GM19455 (cell line): ENCODE data around the gene HACE1.
"Not testable (repeated sequence)": the region's sequence is repeated elsewhere in the genome, so short reads cannot be mapped to it uniquely, and the experiment has no call there.

Experiments used
- ATAC-seq: cut with Tn5 transposase; IDR thresholded peaks from one replicate; pipeline ENCODE4 v1.9.1; 2021; ENCODE audit not compliant: unreplicated experiment

The HACE1 gene

DNA sequence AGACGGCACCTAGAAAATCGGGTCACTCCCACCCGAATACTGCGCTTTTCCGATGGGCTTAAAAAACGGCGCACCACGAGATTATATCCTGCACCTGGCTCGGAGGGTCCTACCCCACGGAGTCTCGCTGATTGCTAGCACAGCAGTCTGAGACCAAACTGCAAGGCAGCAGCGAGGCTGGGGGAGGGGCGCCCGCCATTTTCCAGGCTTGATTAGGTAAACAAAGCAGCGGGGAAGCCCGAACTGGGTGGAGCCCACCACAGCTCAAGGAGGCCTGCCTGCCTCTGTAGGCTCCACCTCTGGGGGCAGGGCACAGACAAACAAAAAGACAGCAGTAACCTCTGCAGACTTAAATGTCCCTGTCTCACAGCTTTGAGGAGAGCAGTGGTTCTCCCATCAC is 122.2 kb downstream of the HACE1 start:
- ATAC-seq, result not testable (repeated sequence)

GRCh38 chr6:104736545-104736944 is 123.2 kb downstream of the HACE1 start:
- ATAC-seq, result no peak

DNA sequence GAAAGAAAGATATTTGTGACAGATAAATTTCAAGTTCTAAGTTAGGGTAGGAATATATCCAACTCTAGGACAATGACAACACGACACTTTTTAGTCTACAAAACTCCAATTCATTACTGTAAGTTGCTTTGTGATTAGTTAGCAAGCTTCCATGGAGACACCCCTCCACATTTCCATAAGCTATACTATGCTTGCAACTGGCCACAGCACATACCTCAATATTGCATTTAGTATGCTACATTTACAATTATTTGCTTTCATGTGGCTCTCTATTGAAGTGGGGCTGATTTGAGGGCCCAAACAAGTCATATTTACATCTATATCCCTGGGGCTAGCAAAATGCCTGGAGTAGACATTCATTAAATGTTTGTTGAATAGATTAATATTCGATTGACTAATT is 129.3 kb downstream of the HACE1 start:
- no peak for ATAC-seq

DNA sequence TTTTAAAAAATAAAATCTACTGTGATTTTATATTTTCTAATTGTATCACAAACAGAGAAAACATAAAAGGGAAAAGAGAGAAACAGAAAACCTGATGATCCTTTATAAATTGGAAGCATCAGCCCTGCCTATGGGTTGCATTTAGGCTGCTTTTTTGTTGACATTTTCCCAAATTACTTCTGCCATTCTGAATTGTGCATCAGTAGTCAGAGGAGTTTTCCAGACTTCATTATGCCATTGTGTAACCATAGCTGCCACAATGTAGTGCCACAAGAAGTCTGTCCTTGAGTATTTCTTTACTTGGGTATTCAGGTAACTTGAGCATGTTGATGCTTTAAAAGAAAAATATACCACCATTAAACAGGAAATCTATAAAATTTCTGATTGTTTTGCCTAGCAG is 130.3 kb downstream of the HACE1 start:
- ATAC-seq, result no peak

GRCh38 chr6:104728448-104728847 is 131.3 kb downstream of the HACE1 start:
- ATAC-seq, result no peak

DNA sequence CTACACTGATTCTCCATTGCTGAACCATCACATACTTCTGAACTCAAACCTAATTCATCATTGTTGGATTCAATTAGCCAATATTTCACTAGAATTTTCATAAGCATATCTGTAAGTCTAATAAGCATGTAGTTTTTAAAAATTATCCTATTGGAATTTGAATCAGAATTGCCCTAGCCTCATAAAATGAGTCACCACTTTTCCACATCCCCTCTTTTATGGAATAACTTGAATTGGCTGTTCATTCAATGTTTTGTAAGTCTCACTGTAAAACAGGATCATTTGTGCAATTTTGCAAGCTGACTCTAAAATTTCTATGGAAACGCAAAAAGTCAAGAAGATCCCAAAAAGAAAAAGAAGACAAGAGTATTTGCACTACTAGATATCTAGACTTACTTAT is 141.0 kb downstream of the HACE1 start:
- ATAC-seq, result no peak

DNA sequence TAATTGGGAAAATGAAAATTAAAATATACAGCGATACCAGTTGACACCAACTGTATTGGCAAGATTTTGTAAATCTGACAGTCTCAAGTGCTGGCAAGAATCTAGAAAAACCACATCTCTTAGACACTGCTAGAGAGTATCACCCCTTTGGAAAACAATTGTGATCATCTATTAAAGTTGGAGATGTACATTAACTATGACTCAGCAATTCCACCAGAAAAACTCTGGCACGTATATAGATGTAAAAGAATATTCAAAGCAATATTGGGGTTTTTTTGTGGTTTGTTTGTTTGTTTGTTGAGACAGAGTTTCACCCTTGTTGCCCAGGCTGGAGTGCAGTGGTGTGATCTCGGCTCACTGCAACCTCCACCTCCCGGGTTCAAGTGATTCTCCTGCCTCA is 142.9 kb downstream of the HACE1 start:
- no peak for ATAC-seq

DNA sequence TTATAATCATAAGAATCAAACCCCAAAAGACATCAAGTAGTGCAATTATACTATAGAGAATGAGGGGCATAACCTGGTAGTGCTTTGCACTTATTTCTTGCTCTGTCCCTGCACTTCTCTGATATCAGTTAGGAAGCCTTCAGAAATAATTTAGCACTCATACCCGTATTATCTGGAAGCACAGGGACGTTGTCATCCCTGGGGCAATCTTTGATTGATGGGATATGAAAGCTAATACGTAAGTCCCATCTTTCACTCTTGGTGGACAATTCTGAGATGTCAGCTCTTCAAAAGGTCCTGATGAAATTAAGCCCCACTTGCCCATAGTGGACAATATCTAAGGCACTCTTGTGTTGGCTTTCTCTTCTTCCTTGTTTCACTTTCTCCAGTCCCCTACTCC is 144.9 kb downstream of the HACE1 start:
- no peak for ATAC-seq

- ATAC-seq, result no peak
Observed at GRCh38 chr6:104713982-104714381, 145.7 kb downstream of the HACE1 start.

- ATAC-seq, result no peak
Observed at GRCh38 chr6:104711371-104711770, 148.3 kb downstream of the HACE1 start.

DNA sequence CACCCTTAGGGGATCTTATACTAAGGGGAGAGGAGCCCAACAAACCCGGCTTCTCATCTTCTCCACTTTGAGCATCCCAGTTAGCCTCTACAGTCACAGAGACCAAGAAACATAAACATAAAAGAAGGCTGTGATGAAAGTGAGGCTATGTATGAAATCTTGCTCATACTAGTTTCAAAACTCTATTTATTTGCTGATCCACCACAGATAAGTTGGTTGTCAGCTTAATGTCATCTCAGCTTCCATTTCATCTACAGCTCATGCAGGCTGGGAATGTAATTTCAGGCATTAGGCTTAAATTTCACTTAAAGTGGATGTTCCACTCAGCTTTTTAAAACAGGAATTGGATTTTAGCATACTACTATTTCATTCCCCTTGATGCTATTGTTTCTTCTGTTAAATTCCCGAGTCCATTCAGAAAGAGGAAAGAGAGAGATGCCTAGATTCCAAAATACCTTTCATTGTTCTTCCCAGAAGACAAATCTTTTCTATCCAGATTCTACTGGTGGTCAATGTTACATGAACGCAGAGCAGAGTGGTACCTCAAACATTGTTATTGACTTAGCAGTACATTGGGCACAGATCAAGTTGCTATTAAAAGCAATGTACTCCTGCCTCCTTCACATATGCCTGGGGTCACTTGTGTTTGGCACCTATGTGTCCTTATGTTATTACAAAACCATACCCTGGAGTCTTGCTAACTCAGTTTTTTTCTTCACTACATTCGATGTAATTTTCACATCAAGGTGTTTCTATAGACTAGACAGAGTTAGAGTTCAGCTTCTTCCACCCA is 149.0 kb downstream of the HACE1 start:
- no peak for ATAC-seq

GRCh38 chr6:104705916-104706442 is 153.7 kb downstream of the HACE1 start:
- ATAC-seq, result no peak

DNA sequence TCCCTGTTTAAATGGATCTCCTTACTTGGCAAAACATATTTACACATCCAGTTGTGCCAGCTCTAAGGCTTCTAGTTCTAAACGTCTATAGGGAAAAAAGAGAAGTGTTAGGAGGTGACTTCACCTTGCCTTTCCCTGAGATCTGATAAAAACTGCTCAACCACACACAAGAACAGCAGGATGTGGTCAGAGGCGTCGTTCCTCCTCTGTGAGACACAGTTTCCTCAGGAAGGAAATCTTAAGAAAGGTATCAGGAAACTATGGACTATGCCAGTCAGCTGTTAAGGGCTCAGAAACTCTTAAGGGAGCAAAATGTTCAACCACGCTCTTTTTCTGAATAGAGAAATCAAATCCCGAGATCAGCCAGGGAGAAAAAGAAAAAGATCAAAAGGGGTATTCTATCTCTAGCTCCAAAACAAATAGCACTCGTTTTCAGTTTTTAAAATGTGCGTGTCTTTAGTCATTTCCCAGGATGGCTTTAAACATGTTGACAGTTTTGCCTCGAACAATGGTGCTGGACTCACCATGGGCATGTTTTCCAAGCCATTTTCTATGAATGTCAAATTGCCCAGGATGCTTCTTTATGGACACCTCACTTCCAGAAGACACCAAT is 154.5 kb downstream of the HACE1 start:
- ATAC-seq, result no peak

GRCh38 chr6:104704191-104704590 is 155.5 kb downstream of the HACE1 start:
- no peak for ATAC-seq

DNA sequence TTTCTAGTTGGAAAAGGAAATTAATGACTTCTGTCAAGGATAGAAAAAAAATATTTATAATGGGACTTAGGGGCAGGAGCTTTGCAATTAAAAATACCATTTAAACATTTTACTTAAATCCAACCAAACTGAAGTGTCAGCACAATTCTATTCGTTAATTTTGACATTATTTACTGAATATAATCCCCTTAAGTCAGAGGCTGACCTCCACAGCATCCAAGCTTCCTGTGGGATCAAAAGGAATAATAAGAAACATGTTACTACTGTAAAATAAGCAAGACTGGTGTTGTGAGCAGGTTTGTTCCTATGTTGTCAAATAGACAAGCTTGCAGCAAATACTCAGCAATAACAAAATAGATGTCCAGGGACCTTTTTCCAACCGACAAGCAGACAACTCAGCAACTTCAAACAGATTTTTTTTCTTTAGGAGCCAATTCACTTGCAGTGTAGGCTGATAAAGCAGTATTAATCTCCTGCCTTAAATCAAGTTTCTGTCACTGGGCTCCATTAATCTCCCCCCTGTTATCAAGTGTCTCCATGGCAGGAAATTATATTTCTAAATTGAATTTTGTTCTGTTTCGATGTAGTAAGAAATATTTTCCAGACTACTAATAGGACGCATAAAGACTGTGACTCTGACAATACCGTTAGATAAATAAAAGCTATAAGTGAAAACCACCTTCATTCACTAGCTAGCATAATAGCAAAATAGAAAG is 157.4 kb downstream of the HACE1 start:
- ATAC-seq, result no peak

DNA sequence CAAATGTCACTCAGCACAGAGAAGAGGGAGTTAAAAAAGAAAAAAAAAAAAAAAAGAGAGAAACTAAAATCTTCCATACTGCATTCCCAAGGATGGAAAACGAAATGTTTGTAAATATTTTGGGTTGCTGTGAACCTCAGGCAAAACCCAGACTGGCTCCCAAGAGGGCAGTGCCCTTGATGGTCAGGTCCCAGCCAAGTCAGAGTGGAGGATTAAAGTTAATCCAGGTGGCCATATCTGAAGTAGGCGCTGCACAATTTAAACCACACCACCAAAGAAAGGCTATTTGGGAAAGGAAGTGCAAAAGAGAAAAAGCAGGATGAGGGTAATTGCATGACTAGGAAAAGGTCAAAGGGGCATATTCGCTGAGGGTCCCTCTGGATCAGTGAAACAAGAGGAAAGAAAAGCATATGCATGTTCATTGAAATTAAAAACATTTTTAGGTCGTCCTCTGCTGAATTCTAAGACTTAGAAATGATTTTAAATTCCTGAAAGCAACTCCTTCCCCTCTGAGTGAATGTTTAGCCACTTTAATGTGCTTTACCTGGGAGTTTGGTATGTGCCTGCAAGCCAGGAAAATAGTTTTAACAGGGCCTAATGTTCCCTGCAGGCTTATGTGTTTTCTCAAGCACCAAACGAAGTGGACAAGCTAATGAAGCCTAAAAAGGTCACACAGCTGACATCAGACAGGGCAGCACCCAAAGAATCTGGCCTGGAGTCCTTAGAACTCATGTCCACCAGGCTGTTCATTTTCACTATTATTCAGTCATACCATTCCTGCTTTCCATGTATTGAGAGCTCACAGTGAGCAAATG is 159.1 kb downstream of the HACE1 start:
- no peak for ATAC-seq

DNA sequence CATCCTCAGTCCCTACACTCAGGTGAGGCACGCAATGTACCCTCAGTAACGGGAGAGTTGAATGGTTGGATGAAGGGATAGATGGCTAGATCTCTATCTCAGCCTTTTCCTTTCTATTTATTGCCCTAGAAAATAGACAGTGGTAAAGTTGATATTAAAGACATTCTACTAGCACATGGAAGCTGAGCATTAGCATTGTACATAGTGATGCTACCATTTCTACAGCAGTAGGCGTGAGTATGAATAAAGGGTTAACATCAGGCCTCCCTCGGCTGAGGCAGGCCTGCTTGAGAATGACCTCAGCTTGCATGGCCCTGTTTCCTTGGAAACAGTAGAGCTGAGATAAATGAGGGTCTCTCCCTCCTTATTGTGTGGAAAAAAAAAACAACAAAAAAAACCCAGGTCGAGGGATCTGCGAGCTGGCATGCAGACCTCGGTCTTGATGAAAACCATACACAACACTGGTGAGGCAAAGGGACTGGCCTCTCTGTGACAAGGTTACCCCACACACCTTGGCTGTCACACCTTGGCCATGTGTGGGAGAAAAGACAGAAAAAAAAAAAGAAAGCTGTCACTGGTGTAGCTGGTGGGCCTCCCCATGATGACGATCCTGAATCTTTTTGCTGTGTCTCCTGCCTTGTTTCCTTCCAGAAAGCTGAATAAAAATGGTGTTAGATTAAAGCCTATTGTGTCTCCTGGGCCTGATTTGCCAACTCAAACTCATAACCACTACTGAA is 160.0 kb downstream of the HACE1 start:
- ATAC-seq, result no peak

- no peak for ATAC-seq
Observed at GRCh38 chr6:104698979-104699378, 160.7 kb downstream of the HACE1 start.

GRCh38 chr6:104692008-104692407 is 167.7 kb downstream of the HACE1 start:
- no peak for ATAC-seq

- ATAC-seq, result no peak
Observed at GRCh38 chr6:104689551-104690205, 170.0 kb downstream of the HACE1 start.
